Uterus (tissue), 4 donors: ENCODE data around the gene SMIM11. TPM values are rescaled to one million over a fixed set of nuclear protein-coding genes. Genes with fewer than 3 reads are reported as not detected.

ENCODE experiments used
- DNase-seq, 2 donors: peaks; one replicate each; pipeline ENCODE4 v3.0.0-alpha.2; 2019 to 2020
- H3K27ac ChIP-seq, 2 donors: fragments of 200-600 bp; sonication (generic); 1 replicate in 1 of 2; 2 replicates in 1 of 2; pipeline ENCODE4 v1.5.1; 2016 to 2018
- H3K27me3 ChIP-seq, 2 donors: fragments of 200-600 bp; sonication (generic); one replicate each; pipeline ENCODE4 v1.5.1; 2018 to 2019; ENCODE audit warnings: control low read depth in 1 of 2
- H3K36me3 ChIP-seq, 2 donors: fragments of 200-600 bp; sonication (generic); one replicate each; pipeline ENCODE4 v1.5.1; 2019; ENCODE audit warnings: control low read depth in 1 of 2
- H3K4me1 ChIP-seq, 2 donors: fragments of 200-600 bp; sonication (generic); one replicate each; pipeline ENCODE4 v1.5.1; 2018 to 2019; ENCODE audit warnings: control low read depth in 1 of 2
- H3K4me3 ChIP-seq, 2 donors: fragments of 200-600 bp; sonication (generic); 1 replicate in 1 of 2; 2 replicates in 1 of 2; pipeline ENCODE4 v1.5.1; 2018 to 2019; ENCODE audit warnings: mild to moderate bottlenecking in 1 of 2
- H3K9me3 ChIP-seq, 2 donors: fragments of 200-600 bp; sonication (generic); one replicate each; pipeline ENCODE4 v1.5.1; 2019; ENCODE audit warnings: control low read depth in 1 of 2
- CTCF ChIP-seq, 4 experiments: fragments of 200-600 bp in 2 of 4; fragments of 450-650 bp in 2 of 4; sonication (generic) in 2 of 4; IDR thresholded peaks; one replicate each; pipeline ENCODE4 v1.5.1; 2016 to 2019; ENCODE audit warnings: antibody characterized with exemption in 4 of 4, mild to moderate bottlenecking in 2 of 4, moderate library complexity in 1 of 4
- POLR2A ChIP-seq, 2 donors: fragments of 450-650 bp; IDR thresholded peaks; one replicate each; pipeline ENCODE4 v1.6.1; 2016; ENCODE audit warnings: antibody characterized with exemption in 2 of 2, mild to moderate bottlenecking in 1 of 2, moderate library complexity in 1 of 2
- intact Hi-C: fragments of 100-400 bp; cut with DNase I; formaldehyde crosslinking; loops from one replicate; pipeline ENCODE4 v1.15.1; 2023; ENCODE audit warnings: low total_unique reads
- total RNA-seq, 4 donors: library from RNA; depleted of rRNA in 3 of 4; stranded (reverse); fragments of >200 nt in 3 of 4; gene quantifications; one replicate each; pipeline versions ENCODE4 v1.1.0 to v1.2.4, GENCODE V29; 2014 to 2023
- donor health status: DM: yes; HTN: yes; CAD: no.

Gene SMIM11
- total RNA-seq, 4 donors from 2014 or later = 8.2 to 16.0 (median 12.3) TPM; not detected in 1

DNA sequence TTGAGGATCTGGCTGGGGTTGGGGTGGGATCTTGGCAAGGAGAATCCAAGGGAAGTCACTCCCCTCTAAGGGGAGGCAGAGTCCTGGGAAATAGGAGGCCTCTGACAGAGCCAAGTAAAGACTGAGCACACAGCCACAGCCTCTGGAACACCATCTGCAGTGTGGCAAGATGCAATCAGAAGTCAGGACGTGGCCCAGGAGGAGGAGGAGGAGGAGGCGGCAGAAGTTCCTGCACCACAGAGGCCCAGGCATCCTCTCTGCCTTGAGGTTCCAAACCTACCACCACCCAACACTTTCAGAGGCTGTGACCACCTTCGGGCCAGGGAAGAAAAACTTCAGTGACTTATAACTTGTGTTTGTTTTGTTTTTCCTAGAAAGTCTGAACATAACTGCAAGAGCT lies 35.2 kb upstream of the SMIM11 start:
- H3K36me3 ChIP-seq = no peaks in the 10 kb centered on the region
- intact Hi-C loops = no loop called here
- H3K27ac ChIP-seq = no peak overlapping the region
- H3K4me1 ChIP-seq = no peaks in the 10 kb centered on the region
- no peak for DNase-seq
- no peaks in the 10 kb centered on the region for H3K27me3 ChIP-seq
- TF ChIP-seq CTCF (IDR thresholded peaks at IDR 0.05) = no peak
- TF ChIP-seq POLR2A (IDR thresholded peaks at IDR 0.05) = no peak
- H3K9me3 ChIP-seq = no peaks in the 10 kb centered on the region
- no peak overlapping the region for H3K4me3 ChIP-seq

- no peak for DNase-seq
- Histone ChIP-seq H3K36me3 (no peaks in the 10 kb centered on the region), H3K9me3 (no peaks in the 10 kb centered on the region), H3K4me1 (no peaks in the 10 kb centered on the region), H3K27me3 (no peaks in the 10 kb centered on the region), H3K27ac (no peak overlapping the region), H3K4me3 (no peak overlapping the region)
- TF ChIP-seq CTCF (IDR thresholded peaks at IDR 0.05) (no peak), POLR2A (IDR thresholded peaks at IDR 0.05) (no peak)
- intact Hi-C loops = no loop called here
These were observed 32.8 kb upstream of the SMIM11 start for GRCh38 chr21:34342476-34342875.

GRCh38 chr21:34343347-34343746 lies 32.0 kb upstream of the SMIM11 start:
- no peaks in the 10 kb centered on the region for H3K27me3 ChIP-seq
- TF ChIP-seq CTCF (IDR thresholded peaks at IDR 0.05) = no peak
- TF ChIP-seq POLR2A (IDR thresholded peaks at IDR 0.05) = no peak
- H3K4me1 ChIP-seq = no peaks in the 10 kb centered on the region
- no peaks in the 10 kb centered on the region for H3K36me3 ChIP-seq
- no peaks in the 10 kb centered on the region for H3K9me3 ChIP-seq
- no peak overlapping the region for H3K4me3 ChIP-seq
- no peak overlapping the region for H3K27ac ChIP-seq
- no peak for DNase-seq
- intact Hi-C loops = no loop called here

- no peak overlapping the region for H3K4me3 ChIP-seq
- intact Hi-C loops = no loop called here
- no peaks in the 10 kb centered on the region for H3K27me3 ChIP-seq
- no peak for DNase-seq
- H3K36me3 ChIP-seq = no peaks in the 10 kb centered on the region
- H3K9me3 ChIP-seq = no peaks in the 10 kb centered on the region
- TF ChIP-seq POLR2A (IDR thresholded peaks at IDR 0.05) (no peak), CTCF (IDR thresholded peaks at IDR 0.05) (no peak)
- H3K27ac ChIP-seq = no peak overlapping the region
- H3K4me1 ChIP-seq = no peaks in the 10 kb centered on the region
These were observed 31.4 kb upstream of the SMIM11 start for GRCh38 chr21:34343838-34344381.

GRCh38 chr21:34344584-34344983 lies 30.7 kb upstream of the SMIM11 start:
- Histone ChIP-seq H3K9me3 (no peaks in the 10 kb centered on the region), H3K27me3 (no peaks in the 10 kb centered on the region), H3K36me3 (no peaks in the 10 kb centered on the region), H3K27ac (no peak overlapping the region), H3K4me1 (no peaks in the 10 kb centered on the region), H3K4me3 (no peak overlapping the region)
- no peak for DNase-seq
- intact Hi-C loops = no loop called here
- no peak for TF ChIP-seq CTCF (IDR thresholded peaks at IDR 0.05)
